Upper lobe of left lung (tissue), 4 donors: ENCODE measurements around the gene VEPH1.

Experiments
- CTCF ChIP-seq, 6 experiments: fragments of 450-650 bp in 4 of 6; fragments of 200-600 bp in 2 of 6; sonication (generic) in 2 of 6; IDR thresholded peaks; one replicate each; pipeline ENCODE4 v1.5.1; 2016 to 2019; ENCODE audit warnings: antibody characterized with exemption in 6 of 6
- EP300 ChIP-seq, 4 donors: sonication (generic); formaldehyde crosslinking; IDR thresholded peaks; one replicate each; pipeline ENCODE4 v1.5.1; 2017; ENCODE audit warnings: antibody characterized with exemption in 4 of 4, control low read depth in 2 of 4
- POLR2A ChIP-seq, 4 donors: fragments of 450-650 bp; IDR thresholded peaks; one replicate each; pipeline ENCODE4 v1.5.1; 2016 to 2017; ENCODE audit warnings: antibody characterized with exemption in 4 of 4, mild to moderate bottlenecking in 2 of 4
- POLR2AphosphoS5 ChIP-seq, 2 donors: sonication (generic); formaldehyde crosslinking; IDR thresholded peaks; one replicate each; pipeline ENCODE4 v1.5.1; 2017; ENCODE audit warnings: antibody characterized with exemption in 2 of 2

DNA sequence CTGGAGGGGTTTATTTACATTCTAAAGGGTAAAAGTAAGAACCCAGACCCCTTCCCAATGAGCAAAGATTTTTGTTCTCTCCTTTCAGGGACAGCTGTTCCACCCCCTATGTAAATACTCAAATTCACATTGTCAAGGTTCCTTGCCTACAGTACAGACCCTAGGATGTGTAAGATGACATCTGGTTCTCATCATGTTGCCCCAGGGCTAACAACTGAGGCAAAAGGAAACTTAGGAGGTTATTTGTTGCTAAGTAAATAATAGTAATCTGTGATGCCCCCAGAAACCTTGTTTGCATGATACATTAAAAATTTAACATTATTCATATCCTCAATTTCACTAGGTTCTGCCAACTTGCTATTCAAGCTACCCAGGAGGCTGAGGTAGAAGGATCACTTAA, 208.3 kb downstream of the VEPH1 start:
- TF ChIP-seq CTCF (IDR thresholded peaks at IDR 0.05) (no peak), EP300 (IDR thresholded peaks at IDR 0.05) (no peak), POLR2A (IDR thresholded peaks at IDR 0.05) (no peak), POLR2AphosphoS5 (IDR thresholded peaks at IDR 0.05) (no peak)
